GM21423 (cell line): ENCODE data around the gene RPGRIP1L.

Source experiments
- ATAC-seq: cut with Tn5 transposase; IDR thresholded peaks from one replicate; pipeline ENCODE4 v1.9.1; 2021; ENCODE audit warnings: mild to moderate bottlenecking, moderate library complexity; ENCODE audit not compliant: unreplicated experiment

Gene RPGRIP1L

DNA sequence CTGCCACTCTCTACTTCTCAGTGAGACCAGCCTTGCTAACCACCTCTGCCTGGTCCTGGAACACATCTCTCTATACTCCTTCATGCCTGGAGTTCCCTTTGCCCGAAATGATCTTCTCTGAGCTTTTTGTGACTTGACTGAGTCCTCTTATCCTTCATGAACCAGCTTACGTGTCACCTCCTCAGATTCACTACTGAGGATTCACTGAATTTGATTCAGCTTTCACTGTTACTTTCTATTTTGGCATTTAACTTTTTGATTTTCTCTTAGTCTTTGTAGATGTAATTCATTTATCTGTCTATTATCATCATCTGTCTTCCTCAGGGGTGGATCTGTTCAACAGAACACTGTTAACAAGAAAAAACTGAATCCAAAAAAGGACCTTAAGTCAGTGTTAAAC is 95.6 kb downstream of the RPGRIP1L start:
- ATAC-seq = no peak

DNA sequence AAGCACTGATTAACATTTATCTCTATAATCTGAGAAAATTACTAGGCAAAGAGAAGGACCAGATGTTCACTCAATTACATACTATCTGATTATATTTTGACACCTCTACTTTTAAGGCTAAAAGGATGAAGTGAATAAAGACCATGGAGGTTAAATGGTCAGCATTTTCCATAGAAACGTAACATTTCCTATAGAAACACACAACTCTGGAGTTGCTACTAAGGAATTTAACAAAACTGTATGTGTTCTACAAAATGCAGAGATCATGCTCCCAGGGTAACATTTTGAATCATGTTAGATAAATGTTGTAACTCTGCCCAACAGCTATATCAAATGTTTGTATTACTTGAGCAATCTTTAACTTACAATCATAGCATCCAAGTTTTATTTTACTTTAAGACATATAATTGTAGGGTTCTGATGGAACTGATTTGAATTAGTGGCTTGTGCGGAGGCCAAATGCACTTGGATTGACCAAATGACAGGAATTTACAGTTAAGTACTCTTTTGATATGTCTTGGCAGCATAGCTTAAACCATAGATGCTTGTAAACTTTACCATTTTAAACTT is 97.7 kb downstream of the RPGRIP1L start:
- ATAC-seq = no peak

DNA sequence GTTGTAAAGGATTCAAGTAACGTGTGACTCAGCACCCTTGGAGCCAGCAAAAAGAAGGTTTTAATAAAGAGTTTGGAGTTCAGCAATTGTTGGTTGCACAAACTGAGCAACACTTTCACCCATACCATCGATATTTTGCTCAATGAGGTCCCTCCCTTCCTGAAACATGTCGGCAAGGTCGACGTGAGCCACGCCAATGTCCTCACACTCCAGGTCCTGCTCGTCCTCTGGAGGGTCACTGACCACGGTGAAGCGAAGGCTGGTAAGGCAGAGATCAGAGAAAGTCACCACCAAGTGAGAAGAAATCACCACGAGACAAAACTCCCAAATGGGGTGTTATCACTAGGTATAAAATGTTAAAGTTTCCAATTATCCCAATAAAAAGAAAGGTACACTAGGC is 98.3 kb downstream of the RPGRIP1L start:
- ATAC-seq = no peak

DNA sequence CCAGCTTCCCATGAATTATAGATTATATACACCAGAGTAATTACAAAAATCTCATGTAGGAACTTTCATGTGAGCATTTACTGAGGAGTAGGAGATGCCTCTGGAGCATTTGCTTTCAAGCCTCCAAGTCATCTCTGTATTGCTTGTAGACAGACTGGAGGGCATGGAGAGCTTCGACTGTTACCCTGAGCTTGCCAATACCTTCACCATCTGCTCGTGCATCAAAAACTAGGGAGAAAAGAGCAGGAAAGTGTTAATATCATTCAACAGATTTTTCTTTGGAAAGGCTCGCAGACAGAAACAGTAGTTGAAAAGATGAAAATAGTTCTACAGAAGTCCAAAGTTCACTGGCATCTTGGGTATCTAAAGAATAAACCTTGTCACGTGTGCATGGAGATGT is 101.7 kb downstream of the RPGRIP1L start:
- ATAC-seq = no peak

DNA sequence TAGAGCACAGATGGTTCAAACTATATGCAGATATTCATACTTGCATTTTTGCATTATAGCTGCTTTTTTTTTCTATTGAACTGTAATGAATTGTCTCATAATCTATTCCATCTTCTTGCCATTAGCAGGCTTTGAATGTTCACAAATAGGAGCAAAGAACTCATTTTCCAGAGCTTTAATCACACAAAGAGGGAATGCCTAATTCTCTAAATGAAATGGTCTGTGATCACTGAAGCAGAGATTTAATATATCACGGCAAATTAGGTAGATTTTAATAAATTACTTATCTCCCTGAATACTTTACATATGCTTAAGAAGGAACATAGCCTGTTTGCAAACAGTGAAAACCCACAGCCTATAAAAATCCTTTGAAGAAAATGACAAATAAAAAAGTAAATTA is 103.0 kb downstream of the RPGRIP1L start:
- ATAC-seq = no peak

DNA sequence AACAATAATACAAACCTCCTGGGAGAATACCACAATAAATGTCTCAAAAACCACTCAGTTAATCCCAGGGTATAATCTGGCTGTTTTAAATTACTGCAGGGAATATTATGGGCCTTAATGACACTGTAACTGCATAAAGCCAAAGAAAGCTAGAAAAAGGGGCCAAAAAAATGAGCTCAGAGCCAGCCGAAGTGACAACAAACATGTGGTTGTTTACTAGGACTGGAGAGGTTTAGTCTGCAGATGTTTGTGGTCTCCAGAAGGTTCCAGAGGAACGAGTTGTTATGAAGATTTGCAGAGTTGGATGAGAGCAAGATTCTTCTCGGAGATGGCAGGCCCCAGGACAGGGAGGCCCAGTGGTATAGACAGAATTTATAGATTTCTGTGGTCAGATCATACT is 103.5 kb downstream of the RPGRIP1L start:
- no peak for ATAC-seq

DNA sequence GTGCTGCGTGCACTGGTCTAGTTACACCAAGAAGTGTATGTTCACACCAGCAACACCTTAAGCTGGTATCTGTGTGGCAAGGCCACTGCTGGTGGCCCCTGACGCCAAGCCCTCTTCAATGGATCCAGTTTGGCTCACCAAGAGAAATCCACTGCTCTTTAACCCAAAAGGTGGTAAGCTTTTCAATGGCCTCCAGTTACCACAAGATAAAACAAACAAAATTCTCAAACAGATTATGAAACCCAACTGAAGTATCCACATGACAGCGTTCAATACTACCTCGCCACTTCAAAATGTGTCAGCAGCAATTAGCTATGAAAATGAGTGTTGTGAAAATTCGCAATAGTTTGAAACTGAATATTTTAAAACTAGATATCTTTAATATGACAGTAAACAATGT is 104.1 kb downstream of the RPGRIP1L start:
- ATAC-seq = no peak

DNA sequence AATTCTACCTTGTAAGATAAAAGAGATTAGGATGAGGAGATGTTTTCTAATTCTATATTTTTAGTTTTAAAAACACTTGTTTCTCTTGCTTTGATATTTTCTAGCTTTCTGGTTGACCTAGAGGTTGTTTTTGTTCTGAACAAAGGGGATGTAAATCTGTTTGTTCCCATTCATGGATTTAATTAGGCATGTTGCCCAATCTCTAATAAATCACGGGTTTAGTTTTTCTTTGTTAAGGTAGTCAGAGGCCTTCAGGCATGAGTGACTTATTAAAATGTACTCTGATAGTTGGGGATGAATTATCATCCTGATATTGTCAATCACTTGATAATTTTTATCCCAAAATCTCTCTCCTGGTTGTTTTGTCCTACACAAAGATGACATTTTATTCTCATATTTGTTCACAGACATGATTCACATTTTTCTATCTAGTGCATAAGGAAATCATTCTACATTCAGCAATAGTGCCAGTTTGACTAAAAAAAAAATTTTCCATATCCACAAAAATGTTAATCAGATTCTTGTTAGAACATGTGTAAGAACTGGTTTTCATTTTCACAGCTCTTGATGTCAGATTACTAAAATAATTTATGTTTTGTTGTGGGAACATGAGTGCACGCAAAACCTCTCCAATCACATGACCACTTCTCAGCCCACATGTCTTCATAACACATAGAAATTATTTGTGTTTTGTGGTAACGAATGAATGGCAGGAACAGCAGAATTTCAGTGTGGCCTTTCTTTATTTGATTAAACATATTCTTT is 105.0 kb downstream of the RPGRIP1L start:
- no peak for ATAC-seq

DNA sequence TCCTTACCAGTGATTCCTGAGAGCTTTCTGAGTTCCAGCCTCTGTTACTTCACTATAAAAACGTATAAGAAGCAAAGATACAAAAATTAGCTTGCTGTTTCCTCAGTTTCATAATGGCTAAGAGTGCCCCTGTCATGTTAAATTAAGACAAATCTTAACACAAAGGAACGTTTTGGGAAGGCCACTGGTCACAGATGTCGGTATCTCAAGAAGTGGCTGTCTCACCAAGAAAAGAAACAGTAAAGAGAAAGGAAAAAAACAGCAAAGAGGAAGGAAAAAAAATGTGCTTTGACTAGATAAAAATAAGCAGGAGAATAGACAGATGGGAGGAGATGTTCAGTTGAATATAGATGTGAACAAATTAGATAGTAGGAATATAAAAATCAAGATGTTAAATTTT is 105.9 kb downstream of the RPGRIP1L start:
- no peak for ATAC-seq

DNA sequence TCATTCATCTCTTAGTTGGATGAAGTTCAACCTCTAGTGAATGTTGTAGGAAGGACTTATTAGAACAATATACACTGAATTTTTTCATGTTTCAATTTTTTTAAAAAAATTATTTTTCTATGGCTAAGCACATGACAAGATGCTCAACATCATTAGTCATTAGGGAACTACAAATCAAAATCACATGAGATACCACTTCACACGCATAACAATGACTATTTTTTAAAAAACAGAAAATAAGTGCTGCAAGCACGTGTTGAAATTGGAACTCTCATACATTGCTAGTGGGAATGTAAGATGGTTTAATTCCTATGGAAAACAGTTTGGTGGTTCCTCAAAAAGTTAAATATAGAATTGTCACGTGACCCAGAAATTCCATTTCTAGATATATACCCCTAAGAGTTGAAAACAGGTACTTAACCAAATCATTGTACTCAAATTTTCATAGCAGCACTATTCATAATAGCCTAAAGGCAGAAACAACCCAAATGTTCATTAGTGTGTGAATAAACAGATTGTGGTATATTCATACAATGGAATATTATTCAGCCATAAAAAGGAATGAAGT is 115.5 kb downstream of the RPGRIP1L start:
- no peak for ATAC-seq

DNA sequence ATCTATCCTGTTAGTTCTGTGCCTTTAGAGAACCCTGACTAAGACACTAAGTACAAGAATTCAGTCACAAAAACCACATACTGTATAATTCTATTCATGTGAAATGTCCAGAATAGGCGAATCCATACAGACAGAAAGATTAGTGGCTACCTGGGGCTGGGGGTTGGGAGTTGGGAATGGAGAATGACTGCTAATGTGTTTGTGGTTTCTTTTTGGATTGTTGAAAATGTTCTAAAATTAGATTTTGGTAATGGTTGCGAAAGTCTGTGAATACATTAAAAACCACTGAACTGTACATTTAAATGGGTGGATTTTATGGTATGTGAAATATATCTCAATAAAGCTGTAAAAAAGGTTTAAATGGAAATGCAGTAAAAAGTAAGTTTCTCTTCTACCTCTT is 120.3 kb downstream of the RPGRIP1L start:
- ATAC-seq = no peak

DNA sequence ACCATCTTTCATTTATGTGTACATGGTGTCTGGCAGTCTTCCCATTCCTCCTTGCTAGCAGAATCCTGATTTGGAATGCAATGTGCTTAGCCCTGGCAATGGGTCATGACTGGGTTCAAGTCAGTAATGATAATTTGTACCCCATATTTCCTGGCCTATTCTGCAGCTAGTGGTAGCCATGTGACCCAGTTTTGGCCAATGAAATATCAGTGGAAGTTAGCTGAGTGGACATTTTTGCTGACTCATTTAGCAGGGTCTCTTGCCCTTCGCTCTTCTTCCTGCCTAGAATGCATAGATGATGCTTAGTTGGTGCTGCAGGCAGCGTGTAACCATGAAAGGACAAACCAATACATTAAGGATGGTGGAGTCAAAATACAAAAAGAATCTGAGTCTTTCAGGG is 121.9 kb downstream of the RPGRIP1L start:
- no peak for ATAC-seq

DNA sequence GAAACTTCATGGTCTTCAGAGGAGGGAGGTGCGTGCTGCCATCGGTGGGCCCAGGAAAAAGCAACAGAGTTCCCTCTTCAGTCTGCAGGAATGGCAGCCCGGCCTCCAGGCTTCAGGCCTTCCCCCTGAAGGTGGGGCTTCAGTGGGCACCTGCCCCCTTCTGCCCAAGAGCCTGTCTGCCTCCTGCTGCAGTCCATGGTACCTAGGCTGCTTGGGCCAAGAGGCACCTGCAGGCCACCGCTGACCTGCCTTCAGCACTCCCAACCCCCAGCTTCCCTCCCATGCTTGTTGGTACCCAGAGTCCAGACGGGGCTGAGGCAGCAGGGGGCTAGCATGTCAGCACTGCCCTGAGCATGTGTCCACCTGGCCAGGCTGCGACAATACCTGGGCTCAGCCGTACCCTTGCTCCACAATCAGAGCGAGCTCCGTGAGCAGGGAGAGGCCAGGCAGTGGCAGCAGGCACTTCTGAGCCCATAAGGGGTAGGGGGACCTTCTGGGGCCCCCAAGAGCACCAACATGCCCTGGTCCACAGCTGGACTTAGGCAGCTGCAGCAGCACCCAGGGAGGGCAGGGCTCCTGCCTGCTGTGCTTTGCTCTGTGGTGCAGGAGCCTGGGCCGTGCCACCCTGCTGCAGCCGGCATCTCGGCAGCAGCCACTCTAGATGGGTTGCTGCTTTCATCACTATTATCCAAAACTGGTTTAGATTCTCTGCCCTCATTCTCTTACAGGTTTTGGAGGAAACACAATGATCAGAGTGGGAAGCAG is 123.4 kb downstream of the RPGRIP1L start:
- no peak for ATAC-seq

DNA sequence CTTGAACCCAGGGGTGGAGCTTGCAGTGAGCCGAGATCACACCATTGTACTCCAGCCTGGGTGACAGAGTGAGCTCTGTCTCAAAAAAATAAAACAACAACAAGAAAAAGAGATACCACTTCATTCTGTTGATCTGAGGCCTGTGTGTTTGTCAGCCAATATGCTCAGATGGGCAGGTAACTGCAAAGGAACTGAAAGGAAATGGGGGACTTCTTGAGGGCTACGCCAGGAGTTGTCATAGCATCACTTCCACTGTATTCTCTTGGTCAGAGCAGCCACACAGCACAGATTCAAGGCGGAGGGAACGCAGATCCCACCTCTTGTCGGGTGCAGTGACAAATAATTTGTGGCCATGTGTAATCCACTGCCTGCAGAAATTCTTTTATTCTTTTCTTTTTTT is 126.8 kb downstream of the RPGRIP1L start:
- no peak for ATAC-seq

DNA sequence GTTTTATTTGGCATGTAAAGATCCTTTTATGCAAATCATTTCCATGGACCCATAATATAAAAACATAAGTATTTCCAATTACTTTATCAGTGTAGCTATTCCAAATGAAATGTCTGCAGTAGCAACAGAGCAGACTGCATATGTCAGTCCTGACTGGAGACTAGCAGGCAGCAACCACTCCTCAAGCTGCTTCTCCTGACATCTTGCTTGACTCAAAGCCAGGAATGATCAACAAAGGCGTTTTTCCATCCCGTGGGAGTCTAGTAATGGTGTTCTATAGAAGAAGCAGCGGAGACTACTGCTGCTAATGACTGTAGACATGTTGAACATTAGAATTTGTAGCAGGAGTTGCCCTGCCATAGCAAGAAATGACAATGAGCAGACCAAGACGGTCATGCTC is 127.4 kb downstream of the RPGRIP1L start:
- ATAC-seq = no peak

DNA sequence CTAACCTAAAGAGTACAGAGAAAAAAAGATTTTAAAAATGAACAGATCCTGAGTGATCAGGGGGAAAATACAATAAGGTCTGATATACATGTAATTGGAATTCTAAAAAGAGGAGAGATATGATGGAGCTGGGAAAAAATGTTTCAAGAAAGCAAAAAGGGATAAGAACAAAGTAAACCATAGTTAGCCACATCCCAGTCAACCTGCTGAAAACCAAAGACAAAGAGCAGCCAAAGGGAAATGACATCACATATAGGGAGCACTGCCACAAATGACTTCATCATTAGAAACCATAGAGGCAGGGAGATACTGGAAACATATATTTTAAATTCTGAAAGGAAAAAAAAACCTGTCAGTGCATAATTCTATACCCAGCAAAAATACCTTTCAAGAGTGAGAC is 131.9 kb downstream of the RPGRIP1L start:
- no peak for ATAC-seq

DNA sequence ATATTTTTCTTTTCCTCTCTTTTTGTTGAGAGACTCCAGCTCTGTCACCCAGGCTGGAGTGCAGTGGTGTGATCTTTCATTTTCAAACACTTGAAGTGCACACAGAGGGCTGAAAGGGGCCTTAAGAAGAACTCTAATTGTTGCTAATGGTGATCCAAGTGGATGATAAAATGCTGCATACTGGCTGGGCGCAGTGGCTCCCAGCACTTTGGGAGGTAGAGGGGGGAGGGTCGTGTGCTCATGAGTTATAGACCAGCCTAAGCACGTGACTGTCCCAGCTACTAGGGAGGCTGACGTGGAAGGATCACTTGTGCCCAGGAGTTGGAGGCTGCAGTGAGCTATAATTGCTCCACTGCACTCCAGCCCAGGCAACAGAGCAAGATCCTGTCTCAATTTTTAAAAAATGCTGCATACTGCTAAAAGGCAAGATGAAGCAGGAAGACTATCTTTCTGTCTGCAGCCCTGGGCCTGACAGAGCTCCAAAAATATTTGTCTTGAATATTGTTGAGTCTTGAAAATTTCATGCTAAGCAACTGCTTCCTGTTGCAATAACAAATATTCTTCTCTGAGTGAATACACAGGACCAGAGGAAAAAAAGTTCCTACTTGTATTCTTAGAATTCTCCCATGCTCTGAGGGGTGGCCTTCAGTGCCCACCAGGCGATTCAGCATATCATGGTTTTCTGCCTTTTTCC is 137.0 kb downstream of the RPGRIP1L start:
- ATAC-seq = no peak

DNA sequence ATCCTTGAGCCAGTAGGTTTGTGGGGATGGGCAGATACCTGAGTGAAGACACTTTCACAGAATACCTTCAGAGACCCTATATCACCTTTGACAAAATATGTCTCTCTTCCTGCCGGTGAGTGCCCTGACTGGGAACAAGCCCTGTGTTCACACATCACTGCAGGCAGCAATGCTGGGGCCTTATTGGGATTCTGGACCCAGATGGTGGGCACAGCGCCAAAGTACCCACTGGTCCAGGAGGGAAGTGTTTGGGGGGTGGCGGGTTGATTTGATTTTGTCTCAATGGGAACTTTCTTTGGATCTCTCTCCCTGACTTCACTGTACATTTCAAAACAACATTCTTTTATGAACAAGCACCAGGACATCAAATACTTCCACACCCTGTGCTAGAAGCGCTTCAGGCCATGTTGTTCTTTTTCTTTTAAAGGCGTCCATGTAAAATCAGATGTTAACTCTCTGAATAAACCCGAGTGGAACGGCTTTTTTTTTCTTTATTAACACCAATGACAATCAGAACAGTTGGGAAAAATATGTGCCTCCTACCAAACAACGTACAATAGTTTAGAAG is 138.3 kb downstream of the RPGRIP1L start:
- no peak for ATAC-seq

DNA sequence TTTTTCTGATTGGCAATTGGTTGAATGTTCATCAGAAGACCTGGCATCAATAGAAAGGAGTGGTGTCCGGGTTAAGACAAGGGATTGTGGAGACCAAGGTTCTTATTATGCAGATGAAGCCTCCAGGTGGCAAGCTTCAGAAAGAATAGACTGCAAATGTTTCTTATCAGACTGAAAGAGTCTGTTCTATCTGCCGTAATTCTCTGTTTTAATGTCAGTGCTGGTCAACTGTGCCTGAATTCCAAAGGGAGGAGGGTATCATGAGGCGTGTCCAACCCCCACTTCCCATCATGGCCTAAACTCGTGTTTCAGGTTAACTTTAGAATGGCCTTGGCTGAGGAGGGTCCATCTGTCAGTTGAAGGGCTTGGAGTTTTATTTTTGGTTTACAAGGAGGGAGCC is 140.2 kb downstream of the RPGRIP1L start:
- no peak for ATAC-seq

DNA sequence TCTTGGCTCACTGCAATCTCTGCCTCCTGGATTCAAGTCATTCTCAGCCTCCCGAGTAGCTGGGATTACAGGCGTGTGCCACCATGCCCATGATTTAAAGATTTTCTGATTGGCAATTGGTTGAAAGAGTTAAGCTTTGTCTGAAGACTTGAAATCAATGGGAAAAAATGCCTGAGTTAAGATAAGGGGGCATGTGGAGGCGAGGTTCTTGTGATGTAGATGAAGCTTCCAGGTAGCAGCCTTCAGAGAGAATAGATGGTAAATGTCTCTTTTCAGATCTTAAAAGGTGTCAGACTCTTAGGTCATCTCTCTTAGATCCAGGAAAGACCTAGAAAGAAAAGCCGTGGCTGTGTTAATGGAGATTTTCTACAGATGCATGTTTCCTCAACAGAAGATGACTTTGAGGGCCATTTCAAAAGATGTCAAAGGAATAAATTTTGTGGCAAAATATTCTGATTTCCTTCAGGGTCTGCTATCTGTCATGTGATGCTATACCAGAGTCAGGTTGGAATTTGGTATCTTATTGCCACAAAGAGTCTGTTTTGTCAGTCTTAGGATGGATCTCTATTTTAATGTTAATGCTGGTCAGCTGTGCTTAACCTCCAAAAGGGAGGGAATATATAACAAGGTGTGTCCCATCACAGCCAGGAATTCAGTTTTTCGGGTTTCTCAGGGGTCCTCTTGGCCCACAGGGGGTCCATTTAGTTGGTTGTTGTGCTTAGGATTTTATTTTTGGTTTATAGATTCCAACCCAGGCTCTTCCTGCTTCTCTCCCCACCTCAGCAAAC is 142.4 kb downstream of the RPGRIP1L start:
- no peak for ATAC-seq
